Psoas muscle (tissue), 8 donors: ENCODE data around the gene CCDC70. TPM values are rescaled to one million over a fixed set of nuclear protein-coding genes. Genes with fewer than 3 reads are reported as not detected.

ENCODE experiments used
- ATAC-seq, 4 donors: fragments of 200-7000 bp; cut with Tn5 transposase; one replicate each; pipeline ENCODE4 v1.9.1; 2020; ENCODE audit warnings: moderate library complexity in 3 of 4, mild to moderate bottlenecking in 2 of 4
- DNase-seq, 2 donors: peaks; one replicate each; pipeline ENCODE4 v3.0.0-alpha.2; 2020
- H3K27ac ChIP-seq: fragments of 200-600 bp; one replicate; pipeline ENCODE4 v1.8.0; 2022
- H3K27me3 ChIP-seq, 3 donors: fragments of 200-600 bp in 1 of 3; one replicate each; pipeline versions ENCODE4 v1.6.1 to v1.8.0; 2013 to 2022; ENCODE audit warnings: low read length in 2 of 3, mild to moderate bottlenecking in 2 of 3, moderate library complexity in 1 of 3; ENCODE audit not compliant: insufficient read depth in 3 of 3
- H3K36me3 ChIP-seq, 2 donors: fragments of 200-600 bp in 1 of 2; one replicate each; pipeline versions ENCODE4 v1.6.1 to v1.8.0; 2013 to 2022; ENCODE audit warnings: low read depth in 1 of 2, mild to moderate bottlenecking in 1 of 2, moderate library complexity in 1 of 2; ENCODE audit not compliant: insufficient read depth in 1 of 2
- H3K4me1 ChIP-seq: fragments of 200-600 bp; one replicate; pipeline ENCODE4 v1.8.0; 2022
- H3K4me3 ChIP-seq: fragments of 200-600 bp; one replicate; pipeline ENCODE4 v1.8.0; 2022; ENCODE audit warnings: mild to moderate bottlenecking
- H3K9me3 ChIP-seq: fragments of 200-600 bp; one replicate; pipeline ENCODE4 v1.8.0; 2022
- WGBS, 3 donors: extraction: QIAGEN DNeasy Blood & Tissue Kit; methylation state at CpG; one replicate each; pipeline versions ENCODE4 v1.1.6 to v1.1.7; 2013; 5-methylcytosine and 5-hydroxymethylcytosine counted together
- intact Hi-C, 2 donors: fragments of 100-400 bp; cut with DNase I; formaldehyde crosslinking; loops; one replicate each; pipeline versions ENCODE4 v1.11.0 to v1.14.2; 2022
- polyA plus RNA-seq, 3 donors: library from polyadenylated mRNA; stranded (reverse); fragments of 200-250 nt; gene quantifications; one replicate each; pipeline ENCODE4 v1.2.3, GENCODE V29; 2013
- total RNA-seq, 4 donors: library from RNA; stranded (reverse); fragmentation: NEBNext Ultra II Directional in 2 of 4; extraction: Animal tissue kit (Norgen Biotek cat#: 25700) in 2 of 4; gene quantifications; one replicate each; pipeline versions ENCODE4 v1.2.1 to v1.2.4, GENCODE V29; 2021 to 2023
- TF ChIP-seq, protein P1 (sequence below): fragments of 200-600 bp; IDR thresholded peaks from one replicate; pipeline ENCODE4 v1.8.0; 2022; ENCODE audit warnings: antibody characterized with exemption
- donor health status: healthy with polysubstance abuse.
- donor health status: DM: no; HTN: no; CAD: no; lungs with moderate emphysema.
- donor health status: Bipolar disorder and iron deficiency.
- donor health status: healthy.
- donor health status: DM: yes; HTN: yes; CAD: no.
- donor health status: DM: no; HTN: no; CAD: no.
- donor health status: DM: no; HTN: no; CAD: no.
- donor health status: DM: yes; HTN: yes; CAD: no.

Gene CCDC70
- total and polyA plus RNA-seq, 7 donors, result not detected

DNA sequence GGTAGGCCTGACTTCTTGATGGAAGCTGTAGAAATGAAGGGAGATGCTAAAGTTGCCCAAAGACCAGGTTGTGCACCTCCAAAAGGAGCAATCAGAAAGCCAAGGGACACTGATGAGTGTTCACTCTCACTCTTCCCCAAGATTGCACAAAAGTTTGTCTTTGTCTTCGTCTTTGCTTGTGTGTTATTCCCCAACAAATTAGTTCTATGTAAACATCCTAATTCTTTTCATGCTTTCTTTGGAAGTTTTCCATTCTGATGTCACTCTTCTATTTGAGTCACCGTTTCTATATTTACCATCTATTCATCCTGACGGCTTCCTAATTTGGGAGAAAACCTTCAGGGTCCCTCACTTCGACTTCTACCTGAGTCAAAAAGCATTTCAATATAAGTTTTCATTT lies 13.1 kb upstream of the CCDC70 start:
- no peak for ATAC-seq
- no peaks in the 10 kb centered on the region for H3K9me3 ChIP-seq
- intact Hi-C loops, result no loop called here
- no peaks in the 10 kb centered on the region for H3K36me3 ChIP-seq
- DNase-seq, result no peak
- no peaks in the 10 kb centered on the region for H3K27me3 ChIP-seq
- no peak overlapping the region for H3K4me3 ChIP-seq
- TF ChIP-seq, protein P1, sequence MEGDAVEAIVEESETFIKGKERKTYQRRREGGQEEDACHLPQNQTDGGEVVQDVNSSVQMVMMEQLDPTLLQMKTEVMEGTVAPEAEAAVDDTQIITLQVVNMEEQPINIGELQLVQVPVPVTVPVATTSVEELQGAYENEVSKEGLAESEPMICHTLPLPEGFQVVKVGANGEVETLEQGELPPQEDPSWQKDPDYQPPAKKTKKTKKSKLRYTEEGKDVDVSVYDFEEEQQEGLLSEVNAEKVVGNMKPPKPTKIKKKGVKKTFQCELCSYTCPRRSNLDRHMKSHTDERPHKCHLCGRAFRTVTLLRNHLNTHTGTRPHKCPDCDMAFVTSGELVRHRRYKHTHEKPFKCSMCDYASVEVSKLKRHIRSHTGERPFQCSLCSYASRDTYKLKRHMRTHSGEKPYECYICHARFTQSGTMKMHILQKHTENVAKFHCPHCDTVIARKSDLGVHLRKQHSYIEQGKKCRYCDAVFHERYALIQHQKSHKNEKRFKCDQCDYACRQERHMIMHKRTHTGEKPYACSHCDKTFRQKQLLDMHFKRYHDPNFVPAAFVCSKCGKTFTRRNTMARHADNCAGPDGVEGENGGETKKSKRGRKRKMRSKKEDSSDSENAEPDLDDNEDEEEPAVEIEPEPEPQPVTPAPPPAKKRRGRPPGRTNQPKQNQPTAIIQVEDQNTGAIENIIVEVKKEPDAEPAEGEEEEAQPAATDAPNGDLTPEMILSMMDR, result no peak
- no peak overlapping the region for H3K27ac ChIP-seq
- H3K4me1 ChIP-seq, result no peaks in the 10 kb centered on the region
- 62 to 75% (median 65%) methylated on average over 4 of the region's 4 CpGs for WGBS, 3 donors

DNA sequence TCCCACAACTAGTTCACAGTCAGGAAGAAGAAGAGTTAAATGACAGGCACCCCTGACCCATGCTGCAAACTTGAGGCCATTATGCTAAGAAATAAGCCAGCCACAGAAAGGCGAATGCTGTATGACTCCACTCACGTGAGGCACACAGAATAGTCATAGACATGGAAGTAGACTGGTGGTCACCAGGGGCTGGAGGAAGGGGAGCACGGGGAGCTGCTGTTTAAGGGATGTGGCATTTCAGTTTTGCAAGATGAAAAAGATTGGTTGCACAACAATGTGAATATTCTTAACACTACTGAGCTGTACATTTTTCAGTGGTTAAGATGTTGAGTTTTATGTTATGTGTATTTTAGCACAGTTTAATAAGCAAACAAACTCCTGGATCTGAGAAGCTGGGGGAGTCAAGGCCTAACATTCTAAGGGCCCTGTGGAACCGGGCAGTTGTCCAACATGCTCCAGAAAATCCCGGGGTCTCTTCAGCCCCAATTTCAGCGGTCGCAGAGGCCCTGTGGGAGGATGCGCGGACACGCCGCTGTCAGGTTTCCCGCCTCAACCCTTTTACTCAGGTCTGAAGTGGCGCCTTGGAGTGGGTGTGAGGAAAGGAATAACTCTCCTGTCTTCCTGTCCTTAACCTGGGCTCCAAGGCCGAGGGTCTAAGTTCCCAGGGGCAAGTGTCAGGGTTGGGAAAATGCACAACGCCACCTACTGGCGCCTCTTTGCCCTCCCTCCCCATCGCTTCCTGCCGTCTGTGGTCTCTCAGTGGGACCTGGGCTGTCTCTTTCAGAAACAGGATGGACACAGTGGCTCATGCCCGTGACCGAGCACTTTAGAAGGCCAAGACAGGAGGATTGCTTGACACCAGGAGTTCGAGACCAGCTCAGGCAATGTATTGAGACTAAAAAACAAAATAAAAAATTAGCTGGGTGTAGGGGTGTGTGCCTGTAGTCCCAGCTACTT lies 12.3 kb upstream of the CCDC70 start:
- no peaks in the 10 kb centered on the region for H3K4me1 ChIP-seq
- H3K27me3 ChIP-seq, result no peaks in the 10 kb centered on the region
- no peak for ATAC-seq
- H3K36me3 ChIP-seq, result no peaks in the 10 kb centered on the region
- intact Hi-C loops, result no loop called here
- TF ChIP-seq, protein P1, result peak; percentile 10
- WGBS, 3 donors, result 71 to 75% (median 74%) methylated on average over 21 of the region's 21 CpGs
- no peaks in the 10 kb centered on the region for H3K9me3 ChIP-seq
- H3K27ac ChIP-seq, result no peak overlapping the region
- DNase-seq, result no peak
- no peak overlapping the region for H3K4me3 ChIP-seq

DNA sequence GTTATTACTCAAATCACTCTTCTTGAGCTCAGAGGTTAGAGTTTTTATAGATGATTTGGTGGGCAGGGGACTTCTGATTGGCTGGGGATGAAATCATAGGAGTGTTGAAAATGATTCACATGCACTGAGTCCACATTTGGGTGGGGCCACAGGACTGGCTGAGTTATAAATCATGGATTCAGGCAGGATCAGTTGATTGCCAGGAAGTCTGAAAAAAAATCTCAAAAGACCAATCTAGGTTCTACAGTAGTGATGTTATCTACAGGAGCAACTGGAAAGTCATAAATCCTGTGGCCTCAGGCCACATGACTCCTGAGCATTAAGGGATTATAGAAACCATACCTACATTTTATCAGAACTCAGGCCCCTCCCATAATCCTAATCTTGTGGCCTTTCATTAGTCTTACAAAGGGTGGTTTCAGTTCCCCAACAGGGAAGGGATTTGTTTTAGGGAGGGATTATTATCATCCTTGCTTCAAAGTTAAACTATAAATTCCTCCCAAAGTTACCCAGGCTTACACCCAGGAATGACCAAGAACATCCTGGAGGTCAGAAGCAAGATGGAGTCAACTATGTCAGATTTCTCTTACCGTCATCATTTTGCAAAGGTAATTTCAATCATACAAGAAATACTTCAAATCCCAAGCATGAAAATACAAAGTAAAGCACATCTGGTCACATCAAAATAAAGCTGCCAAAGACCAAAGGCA lies 5.6 kb upstream of the CCDC70 start:
- H3K9me3 ChIP-seq, result no peaks in the 10 kb centered on the region
- no peaks in the 10 kb centered on the region for H3K4me1 ChIP-seq
- H3K4me3 ChIP-seq, result no peak overlapping the region
- TF ChIP-seq, protein P1, result no peak
- intact Hi-C loops, result no loop called here
- H3K27ac ChIP-seq, result no peak overlapping the region
- DNase-seq (no peak), ATAC-seq (no peak)
- H3K36me3 ChIP-seq, result no peaks in the 10 kb centered on the region
- no peaks in the 10 kb centered on the region for H3K27me3 ChIP-seq
- 88 to 97% (median 91%) methylated on average over 1 of the region's 1 CpG for WGBS, 3 donors

DNA sequence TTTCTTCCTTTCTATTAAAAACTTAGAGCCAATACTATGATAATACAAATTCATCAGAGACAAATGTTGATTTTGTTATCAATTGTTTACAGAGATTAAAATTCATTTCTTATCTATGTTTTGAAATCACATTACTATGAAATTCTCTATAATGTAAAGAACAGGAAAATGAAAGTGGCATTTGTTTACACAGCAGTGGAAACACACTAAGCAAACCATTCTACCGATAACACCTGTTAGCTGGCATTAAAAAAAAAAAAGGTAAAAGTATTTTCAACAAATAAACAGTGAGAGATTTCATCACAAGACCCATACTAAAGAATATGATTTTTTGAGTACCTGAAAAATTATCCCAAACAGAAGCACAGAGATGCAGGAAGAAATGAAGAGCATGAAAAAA lies 4.8 kb upstream of the CCDC70 start:
- WGBS, 3 donors, result 91 to 100% (median 92%) methylated on average over 1 of the region's 1 CpG
- intact Hi-C loops, result no loop called here
- Histone ChIP-seq H3K36me3 (no peaks in the 10 kb centered on the region), H3K27me3 (no peaks in the 10 kb centered on the region), H3K9me3 (no peaks in the 10 kb centered on the region), H3K4me3 (no peak overlapping the region), H3K4me1 (no peaks in the 10 kb centered on the region), H3K27ac (no peak overlapping the region)
- DNase-seq (no peak), ATAC-seq (no peak)
- TF ChIP-seq, protein P1, result no peak
